NCI-H146 treated with DMSO at 0.1 percent for 48 hours (cell line): ENCODE measurements around the gene CARS2.
"Not testable (repeated sequence)": the region's sequence is repeated elsewhere in the genome, so short reads cannot be mapped to it uniquely, and the experiment has no call there.

Experiments used
- DNase-seq: peaks from one replicate; lab custom pipeline; 2025; ENCODE audit not compliant: unreplicated experiment; lab: John Stamatoyannopoulos, UW

Gene CARS2

DNA sequence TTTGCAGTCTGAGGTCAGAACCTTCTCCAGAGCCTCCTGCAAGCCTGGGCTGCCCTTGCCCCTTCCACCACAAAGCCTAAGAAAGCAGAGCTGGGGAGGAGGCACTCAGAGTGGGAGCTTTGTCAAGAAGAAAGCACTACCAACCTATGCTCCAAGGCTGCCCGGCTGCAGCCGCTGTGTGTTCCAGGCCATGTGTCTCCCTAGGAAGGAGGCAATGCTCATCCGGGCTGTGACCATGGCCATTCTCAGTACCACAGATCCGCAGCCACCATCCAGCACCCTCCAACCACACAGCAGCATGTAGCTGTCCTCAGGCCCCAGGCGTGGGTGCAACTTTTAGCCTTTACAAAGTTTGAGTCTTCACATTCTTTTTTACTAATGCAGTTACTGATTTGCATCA, 22.0 kb downstream of the CARS2 start:
- no peak for DNase-seq

DNA sequence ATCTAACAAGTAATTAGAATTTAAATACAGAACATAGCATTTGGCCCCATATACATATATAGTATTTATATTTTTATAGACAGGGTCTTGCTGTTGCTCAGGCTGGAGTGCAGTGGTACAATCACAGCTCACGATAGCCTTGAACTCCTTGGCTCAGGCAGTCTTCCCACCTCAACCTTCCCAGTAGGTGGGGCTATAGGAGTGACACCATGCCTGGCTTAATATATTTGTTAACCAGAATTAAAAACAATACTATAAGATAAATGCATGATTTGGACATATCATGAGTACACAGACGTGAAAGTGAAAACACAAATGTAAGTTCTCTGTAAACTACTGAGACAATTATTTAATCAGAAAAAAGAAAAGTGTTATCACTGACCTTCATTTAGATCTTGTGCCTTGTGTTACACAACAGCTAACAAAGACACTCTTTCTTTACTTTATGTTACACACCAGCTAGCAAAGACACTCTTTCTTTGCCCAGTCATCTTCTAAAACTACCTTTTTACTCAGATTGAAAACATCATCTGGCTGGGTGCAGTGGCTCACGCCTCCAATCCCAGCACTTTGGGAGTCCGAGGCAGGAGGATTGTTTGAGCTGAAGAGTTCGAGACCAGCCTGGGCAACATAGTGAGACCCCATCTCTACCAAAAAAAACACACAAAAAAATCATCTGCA, 22.6 kb downstream of the CARS2 start:
- DNase-seq, result no peak

DNA sequence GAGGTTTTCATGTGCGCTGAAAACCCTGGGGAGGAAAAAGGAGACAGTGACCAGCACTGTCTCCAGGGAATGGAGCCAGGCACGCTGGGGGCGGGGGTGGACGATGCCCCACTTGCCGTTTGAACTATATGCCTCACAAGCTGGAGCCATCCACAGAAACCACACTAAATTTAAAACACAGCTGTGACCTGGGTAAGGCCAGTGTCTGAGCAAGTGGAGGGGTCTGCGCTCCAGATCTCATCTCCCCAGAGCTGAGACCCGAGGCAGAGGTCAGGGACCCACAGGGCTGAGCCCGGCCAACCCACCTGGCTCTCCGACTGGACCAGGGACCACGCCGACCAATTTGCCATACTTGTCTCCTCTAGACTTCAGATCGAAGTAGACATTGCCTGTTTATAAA, 23.2 kb downstream of the CARS2 start:
- DNase-seq, result no peak

DNA sequence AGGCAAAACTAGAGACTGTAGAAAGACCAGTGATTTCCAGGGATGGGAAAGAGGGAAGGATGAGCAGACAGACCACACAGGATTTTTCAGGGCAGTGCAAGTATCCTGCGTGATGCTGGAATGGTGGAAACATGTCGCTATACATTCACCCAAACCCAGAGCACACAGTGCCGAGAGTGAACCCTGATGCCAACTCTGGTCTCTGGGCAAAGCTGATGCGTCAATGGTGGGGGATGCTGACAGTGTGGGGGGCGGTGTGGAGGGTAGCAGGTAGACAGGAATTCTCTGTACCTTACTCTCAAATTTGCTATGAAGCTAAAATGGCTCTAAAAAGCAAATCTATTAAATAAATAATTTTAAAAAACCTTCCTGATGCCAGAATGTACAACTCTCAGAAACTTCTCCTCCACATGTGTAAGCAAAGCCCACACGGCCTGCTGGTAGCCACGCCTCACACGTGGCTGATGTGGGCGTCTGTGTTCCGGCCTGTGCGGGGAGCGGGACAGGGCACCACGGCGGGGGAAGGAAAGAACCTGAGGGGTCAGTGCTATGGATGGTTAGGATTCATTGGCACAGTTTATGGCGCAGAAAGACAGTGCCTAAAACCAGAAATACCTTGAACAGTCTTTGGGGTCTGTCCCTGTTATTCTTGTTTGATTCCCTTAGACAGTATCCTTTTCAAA, 23.9 kb downstream of the CARS2 start:
- DNase-seq, result no peak

DNA sequence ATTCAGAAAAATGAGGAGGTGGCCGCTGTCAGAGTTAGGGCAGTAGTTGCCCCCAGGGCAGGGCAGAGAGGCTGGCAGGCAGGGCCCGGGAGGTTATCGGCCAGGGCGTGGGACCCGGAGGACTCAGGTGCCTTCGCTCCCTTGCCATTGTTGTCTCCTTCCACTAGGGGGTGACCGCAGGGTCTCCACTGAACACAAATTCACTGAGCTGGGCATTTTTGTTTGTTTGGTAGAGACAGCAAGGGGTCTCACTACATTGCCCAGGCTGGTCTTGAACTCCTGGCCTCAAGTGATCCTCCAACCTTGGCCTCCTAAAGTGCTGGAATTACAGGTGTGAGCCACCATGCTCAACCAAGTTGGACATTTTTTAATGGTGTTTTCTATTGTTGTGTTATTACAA, 25.1 kb downstream of the CARS2 start:
- DNase-seq, result no peak

DNA sequence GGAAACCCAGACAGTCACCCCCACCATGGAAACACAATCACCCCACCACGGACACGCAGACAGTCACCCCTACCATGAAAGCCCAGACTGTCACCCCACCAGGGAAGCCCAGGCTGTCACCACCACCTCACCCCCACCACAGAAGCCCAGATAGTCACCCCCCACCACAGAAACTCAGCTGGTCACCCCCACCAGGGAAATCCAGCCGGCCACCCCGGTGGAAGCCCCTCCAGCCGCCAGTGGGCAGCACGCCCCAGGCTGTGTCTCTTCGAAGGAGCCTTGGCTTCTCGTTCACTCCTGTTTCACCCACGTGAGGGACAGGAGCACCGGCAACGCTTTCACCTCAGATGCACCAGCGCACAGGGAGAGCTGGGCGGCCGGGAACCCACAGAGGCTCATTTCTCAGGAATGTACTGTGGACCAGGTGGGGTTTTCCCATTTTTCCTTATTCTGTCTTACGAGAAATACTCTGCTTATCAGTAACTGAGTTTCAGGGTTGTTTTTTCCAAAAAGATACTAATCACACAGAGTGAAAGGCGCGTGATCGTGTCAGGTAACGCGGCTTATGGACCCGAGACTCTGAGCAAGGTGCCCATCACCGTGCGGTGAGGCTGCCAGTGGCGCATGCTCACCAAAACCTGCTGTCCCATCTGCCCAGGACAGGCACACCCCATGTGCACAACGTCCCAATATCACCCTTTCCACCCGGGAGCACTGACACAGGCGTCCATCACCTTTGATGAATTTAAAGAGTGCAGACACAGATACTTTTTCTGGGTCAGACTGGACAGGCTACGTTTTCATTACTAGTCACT, 28.0 kb downstream of the CARS2 start:
- DNase-seq, result no peak

DNA sequence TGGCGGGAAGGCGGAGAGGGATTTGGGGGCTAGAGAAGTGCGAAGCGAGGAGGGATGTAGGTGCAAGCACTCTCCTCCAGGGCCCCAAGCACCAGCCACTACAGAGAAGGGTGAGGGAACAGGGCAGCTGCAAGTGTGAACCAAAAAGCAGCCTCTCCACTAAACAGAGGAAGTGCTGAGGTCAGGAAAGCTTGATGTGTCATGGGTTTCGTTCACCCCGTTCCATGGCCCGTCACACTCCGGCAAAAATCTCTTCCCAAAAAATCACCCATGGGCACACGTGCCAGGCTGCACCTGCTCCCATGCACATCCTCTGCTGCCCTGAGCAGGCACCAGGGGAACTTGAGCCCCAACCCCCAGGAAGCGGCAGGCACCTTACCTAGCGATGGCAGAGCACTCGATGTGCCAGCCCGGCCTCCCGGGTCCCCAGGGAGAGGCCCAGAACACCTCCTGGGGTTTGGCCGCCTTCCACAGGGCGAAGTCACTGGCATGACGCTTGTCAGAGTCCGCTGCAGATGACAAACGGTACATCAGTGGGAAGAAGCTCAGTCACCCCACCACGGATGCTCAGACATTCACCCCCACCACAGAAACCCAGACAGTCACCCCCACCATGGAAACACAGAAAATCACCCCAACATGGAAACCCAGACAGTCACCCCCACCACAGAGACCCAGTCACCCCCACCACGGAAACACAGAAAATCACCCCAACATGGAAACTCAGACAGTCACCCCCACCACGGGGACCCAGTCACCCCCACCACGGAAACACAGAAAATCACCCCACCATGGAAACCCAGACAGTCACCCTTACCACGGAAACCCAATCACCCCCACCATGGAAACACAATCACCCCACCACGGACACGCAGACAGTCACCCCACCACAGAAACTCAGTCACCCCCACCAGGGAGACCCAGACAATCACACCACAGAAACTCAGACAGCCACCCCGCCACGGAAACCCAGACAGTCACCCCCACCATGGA, 29.0 kb downstream of the CARS2 start:
- DNase-seq, result no peak

DNA sequence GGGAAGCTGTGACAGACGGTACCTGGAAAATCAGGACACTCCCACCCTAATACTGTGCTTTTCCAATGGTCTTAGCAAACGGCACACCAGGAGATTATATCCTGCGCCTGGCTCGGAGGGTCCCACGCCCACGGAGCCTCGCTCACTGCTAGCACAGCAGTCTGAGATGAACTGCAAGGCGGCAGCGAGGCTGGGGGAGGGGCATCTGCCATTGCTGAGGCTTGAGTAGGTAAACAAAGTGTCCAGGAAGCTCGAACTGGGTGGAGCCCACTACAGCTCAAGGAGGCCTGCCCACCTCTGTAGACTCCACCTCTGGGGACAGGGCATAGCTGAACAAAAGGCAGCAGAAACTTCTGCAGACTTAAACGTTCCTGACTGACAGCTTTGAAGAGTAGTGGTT, 36.1 kb downstream of the CARS2 start:
- not testable (repeated sequence) for DNase-seq

DNA sequence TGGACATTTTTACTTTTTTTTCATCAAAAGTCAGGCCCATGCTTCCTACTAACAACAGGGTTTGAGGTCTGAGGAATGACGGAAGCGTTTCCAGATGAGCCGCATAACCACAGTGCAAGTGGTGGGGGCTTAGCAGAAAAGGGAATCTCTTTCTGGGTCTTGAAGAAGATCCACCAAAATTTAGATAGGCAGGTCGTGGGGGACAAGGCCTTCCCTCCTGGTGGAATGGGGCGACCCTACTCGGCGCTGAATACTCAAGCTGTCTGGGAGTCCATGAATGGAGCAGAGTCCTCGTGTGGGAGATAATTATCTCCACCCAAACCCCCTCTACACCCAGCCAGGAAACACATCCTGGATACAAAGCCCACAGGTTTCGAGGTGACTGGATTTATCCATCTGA, 36.9 kb downstream of the CARS2 start:
- no peak for DNase-seq

DNA sequence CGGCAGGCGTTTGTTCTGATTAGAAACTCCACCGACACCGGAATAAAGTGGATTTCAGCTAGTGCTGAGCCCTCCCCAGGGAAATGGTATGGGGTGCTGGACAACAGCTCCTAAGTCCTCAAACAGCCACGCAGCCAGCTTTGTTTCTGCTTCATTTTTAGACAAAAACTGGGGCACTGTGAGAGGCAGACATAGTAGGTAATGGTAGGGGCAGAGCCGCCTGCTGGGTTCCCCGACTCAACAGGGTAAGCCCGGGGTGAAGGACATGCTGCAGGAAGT, 39.7 kb downstream of the CARS2 start:
- no peak for DNase-seq

DNA sequence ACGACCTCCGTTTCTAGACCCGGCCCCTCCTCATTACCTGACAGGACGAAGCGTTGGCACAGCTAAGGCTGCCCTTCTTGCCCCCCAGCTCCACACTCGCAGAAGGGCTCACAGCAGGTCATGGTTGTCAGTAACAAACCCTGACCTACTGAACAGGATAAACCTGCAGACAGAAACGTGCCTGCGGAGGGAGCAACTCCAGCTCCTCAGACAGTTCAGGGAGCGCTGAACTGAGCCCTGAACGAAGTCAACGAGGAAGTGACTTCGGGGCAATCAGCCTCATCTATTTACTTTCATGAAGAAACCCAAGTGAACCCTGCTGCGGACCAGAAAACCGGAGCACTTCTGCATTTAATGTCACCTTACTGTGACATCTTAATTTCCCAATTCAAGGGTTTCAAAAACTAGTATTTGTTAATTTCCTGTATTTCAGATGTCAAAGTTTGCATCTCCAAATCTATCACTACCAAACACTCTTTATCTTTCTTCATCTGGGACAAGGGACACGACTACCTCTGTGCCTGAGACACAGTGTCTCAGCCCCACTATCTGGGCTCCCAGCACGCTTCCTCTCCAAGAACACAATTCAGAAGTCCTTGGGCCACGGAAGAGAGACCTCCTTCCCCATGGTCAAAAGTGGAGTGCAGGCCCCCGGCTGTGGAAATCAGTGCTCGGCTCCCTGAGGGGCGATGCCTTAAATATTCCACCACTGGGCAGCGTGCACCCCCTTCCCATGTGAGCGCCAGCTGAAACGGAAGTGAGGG, 40.2 kb downstream of the CARS2 start:
- DNase-seq, result no peak

DNA sequence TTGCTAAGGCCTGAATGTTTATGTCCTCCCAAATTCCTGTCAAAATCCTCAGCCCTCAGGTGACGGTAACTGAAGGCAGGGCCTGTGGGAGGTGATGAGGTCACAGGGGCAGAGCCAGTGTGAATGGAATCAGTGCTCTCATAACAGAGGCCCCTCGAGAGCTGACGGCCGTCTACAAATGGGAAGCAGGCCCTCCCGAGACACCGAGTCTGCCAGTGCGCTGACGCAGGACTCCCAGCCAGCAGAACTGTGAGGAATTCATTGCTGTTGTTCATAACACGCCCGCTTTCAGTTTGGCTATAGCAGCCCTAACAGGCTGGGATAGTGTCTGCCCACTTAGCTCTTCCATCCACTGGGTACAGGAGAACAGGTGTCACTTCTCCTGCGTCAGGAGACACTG, 41.2 kb downstream of the CARS2 start:
- DNase-seq, result no peak

DNA sequence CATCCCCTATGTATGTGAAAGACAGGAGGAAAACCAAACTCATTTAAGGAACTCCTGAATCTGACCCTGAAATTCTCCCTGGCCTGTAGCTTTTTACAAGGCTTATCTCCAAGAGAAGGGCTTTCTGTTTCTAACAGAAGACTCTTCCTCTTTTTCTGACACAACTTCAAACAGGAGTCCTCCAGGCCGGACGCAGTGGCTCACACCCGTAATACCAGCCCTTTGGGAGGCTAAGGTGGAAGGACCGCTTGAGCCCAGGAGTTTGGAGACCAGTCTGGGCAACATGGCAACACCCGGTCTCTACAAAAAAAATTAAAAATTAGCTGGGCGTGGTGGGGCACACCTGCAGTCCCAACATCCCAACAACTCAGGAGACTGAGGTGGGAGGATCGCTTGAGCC, 41.9 kb downstream of the CARS2 start:
- no peak for DNase-seq

DNA sequence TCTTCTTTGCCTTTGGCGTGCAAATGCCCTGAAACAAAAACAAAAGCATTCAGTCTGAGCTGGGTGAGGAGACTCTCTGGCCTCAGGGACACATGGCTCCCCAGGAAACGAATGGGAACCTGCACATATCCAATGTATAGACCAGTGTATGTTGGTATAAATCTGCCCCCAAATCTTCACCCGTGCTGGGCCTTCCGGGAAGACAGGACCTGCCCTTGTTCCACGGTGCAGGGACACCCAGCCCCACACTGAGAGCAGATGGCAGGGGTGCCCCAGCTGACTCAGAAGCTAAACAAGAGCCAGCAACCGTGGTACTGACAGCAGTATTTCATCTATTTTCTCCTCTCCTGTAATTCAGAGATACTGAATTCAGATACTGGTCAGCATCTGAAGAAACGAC, 42.4 kb downstream of the CARS2 start:
- no peak for DNase-seq

DNA sequence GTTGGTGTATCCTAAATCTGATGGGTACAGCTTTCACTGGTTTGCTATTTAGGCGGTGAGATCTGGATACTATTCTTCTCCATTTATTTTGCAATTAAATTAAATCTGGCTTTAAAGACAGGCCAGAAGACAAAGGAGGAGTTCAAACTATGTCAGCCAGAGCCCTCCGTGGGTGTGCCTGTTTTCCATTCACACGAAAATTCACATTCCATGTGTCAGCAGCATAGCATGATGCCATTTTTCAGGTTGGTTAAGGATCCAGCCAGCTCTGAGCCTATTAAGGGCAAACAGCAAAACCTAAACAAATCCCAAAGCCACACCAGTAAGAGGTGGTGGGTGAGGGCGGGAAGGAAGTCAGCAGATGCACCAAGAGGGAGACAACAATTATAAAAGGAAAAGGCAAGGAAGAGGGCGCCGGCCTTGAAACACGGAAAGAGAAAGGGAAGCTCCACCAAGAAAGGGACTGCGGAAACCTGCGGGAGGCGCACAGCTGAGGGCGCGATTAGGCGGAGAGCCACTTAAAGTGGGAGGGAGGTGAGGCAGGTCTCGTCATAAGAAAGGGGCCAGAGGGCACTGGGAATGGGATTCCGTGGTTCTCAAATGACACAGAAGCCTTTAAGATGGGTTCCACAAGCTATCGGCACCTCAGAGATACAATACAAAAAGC, 43.0 kb downstream of the CARS2 start:
- DNase-seq, result no peak

DNA sequence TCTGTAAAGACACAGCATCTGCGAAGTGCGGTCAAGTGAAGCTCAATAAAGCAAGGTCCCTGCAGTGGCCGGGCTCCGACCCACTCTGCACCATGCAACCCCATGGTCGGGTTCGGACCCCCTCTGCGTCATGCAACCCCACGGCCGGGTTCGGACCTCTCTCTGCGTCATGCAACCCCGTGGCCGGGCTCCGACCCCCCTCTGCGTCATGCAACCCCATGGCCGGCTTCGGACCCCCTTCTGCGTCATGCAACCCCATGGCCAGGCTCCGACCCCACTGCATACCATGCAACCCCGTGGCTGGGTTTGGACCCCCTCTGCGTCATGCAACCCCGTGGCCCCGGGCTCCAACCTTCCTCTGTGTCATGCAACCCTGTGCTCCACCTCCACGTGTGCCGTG, 43.8 kb downstream of the CARS2 start:
- no peak for DNase-seq

DNA sequence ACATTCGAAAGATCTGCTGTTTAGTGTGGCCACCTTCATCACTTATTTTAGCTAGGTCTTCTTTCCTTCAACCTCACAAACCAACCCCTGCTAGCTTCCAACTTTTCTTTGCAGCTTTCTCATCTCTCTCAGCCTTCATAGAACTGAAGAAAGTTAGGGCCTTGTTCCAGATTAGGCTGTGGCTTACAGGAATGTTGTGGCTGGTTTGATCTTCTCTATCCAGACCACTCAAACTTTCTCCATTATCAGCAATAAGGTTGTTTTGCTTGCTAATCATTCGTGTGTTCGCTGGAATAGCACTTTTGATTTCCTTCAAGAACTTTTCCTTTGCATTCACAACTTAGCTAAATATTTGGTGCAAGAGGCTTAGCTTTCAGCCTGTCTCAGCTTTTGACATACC, 44.7 kb downstream of the CARS2 start:
- DNase-seq, result no peak

DNA sequence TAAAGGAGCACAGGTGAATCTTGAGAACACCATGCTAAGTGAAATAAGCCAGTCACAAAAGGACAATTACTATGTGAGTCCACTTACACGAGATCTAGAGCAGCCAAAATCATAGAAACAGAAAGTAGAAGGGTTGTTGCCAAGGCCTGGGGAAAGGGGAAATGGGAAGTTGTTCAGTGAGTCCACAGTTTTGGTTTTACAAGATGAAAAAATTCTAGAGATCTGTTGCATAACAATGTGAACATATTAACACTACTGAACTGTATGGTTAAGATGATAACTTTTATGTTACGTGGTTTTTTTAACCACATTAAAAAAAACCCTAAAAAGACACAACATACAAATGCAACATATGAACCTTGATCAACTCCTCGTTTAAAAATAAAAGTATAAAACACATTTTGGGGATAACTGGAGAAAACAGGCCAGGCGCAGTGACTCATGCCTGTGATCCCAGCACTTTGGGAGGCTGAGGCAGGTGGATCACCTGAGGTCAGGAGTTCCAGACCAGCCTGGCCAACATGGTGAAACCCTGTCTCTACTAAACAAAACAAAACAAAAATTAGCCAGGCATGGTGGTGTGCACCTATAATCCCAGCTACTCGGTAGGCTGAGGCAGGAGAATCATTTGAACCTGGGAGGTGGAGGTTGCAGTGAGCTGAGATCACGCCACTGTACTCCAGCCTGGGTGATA, 47.6 kb downstream of the CARS2 start:
- not testable (repeated sequence) for DNase-seq

DNA sequence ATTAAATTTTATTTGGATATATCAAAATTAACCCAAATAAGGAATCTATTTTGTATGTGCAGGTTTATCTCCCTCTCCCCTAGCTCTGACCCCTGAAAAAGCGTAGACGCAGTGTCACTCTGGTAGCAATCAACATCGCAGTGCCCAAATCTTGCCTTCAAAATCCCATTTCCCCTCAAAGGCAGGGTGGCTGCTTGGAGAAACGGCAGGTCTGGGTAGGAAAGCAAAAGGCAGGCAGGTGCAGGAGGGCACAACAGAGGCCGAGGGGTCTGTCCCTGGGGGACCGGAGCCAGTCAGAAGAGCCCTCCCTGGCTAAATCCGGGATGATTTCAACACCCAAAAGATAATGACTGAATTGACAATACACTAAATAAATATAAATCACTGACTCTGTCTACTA, 48.7 kb downstream of the CARS2 start:
- DNase-seq, result no peak
